ENCODE data around the gene TSEN2. TPM values are rescaled to one million over a fixed set of nuclear protein-coding genes. Genes with fewer than 3 reads are reported as not detected.

TSEN2 gene
- total RNA-seq, 2 donors from 2014 or later = 16.6 to 18.2 TPM

- H3K36me3 ChIP-seq (ENCODE audit: control insufficient read depth, insufficient read depth, low read length) = peaks cover 34% of the 10 kb centered on the region
- peaks cover 6% of the 10 kb centered on the region for H3K4me1 Mint-ChIP-seq
- WGBS, 2 experiments (ENCODE audit: insufficient coverage in 1 of 2, insufficient read length in 1 of 2) = 94 to 98% methylated on average over 18 of the region's 18 CpGs
- TF ChIP-seq, protein P1, sequence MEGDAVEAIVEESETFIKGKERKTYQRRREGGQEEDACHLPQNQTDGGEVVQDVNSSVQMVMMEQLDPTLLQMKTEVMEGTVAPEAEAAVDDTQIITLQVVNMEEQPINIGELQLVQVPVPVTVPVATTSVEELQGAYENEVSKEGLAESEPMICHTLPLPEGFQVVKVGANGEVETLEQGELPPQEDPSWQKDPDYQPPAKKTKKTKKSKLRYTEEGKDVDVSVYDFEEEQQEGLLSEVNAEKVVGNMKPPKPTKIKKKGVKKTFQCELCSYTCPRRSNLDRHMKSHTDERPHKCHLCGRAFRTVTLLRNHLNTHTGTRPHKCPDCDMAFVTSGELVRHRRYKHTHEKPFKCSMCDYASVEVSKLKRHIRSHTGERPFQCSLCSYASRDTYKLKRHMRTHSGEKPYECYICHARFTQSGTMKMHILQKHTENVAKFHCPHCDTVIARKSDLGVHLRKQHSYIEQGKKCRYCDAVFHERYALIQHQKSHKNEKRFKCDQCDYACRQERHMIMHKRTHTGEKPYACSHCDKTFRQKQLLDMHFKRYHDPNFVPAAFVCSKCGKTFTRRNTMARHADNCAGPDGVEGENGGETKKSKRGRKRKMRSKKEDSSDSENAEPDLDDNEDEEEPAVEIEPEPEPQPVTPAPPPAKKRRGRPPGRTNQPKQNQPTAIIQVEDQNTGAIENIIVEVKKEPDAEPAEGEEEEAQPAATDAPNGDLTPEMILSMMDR (conservative IDR thresholded peaks at IDR 0.05) = no peak
- H3K9ac ChIP-seq (ENCODE audit: extremely low read depth, low read length, poor library complexity, severe bottlenecking) = no peak overlapping the region
- H3K4me1 ChIP-seq (ENCODE audit: control insufficient read depth, insufficient read depth, low read length) = peaks cover 4% of the 10 kb centered on the region
- H3K27me3 ChIP-seq (ENCODE audit: control insufficient read depth, insufficient read depth, low read length, poor library complexity, severe bottlenecking) = no peaks in the 10 kb centered on the region
- no peak overlapping the region for H3K4me3 ChIP-seq (ENCODE audit: low read length)
- no peak overlapping the region for H3K4me3 Mint-ChIP-seq
- no peaks in the 10 kb centered on the region for H3K9me3 Mint-ChIP-seq
- no peaks in the 10 kb centered on the region for H3K27me3 Mint-ChIP-seq (ENCODE audit: insufficient read depth)
- no peak for DNase-seq
- H3K27ac ChIP-seq (ENCODE audit: low read depth, low read length) = no peak overlapping the region
- peaks cover 51% of the 10 kb centered on the region for H3K36me3 Mint-ChIP-seq (ENCODE audit: low read depth)
- H3K9me3 ChIP-seq (ENCODE audit: control insufficient read depth, low read length) = no peaks in the 10 kb centered on the region
- H3K27ac Mint-ChIP-seq = no peak overlapping the region
Observed at GRCh38 chr3:12503126-12503957, 19.1 kb downstream of the TSEN2 start.

- Histone ChIP-seq H3K27ac (ENCODE audit: low read depth, low read length) (no peak overlapping the region), H3K4me1 (ENCODE audit: control insufficient read depth, insufficient read depth, low read length) (peaks cover 4% of the 10 kb centered on the region), H3K9me3 (ENCODE audit: control insufficient read depth, low read length) (no peaks in the 10 kb centered on the region), H3K36me3 (ENCODE audit: control insufficient read depth, insufficient read depth, low read length) (peaks cover 17% of the 10 kb centered on the region), H3K27me3 (ENCODE audit: control insufficient read depth, insufficient read depth, low read length, poor library complexity, severe bottlenecking) (no peaks in the 10 kb centered on the region), H3K4me3 (ENCODE audit: low read length) (no peak overlapping the region), H3K9ac (ENCODE audit: extremely low read depth, low read length, poor library complexity, severe bottlenecking) (no peak overlapping the region)
- Mint-ChIP-seq H3K9me3 (no peaks in the 10 kb centered on the region), H3K36me3 (ENCODE audit: low read depth) (peaks cover 46% of the 10 kb centered on the region), H3K4me3 (no peak overlapping the region), H3K4me1 (peaks cover 9% of the 10 kb centered on the region), H3K27me3 (ENCODE audit: insufficient read depth) (no peaks in the 10 kb centered on the region), H3K27ac (no peak overlapping the region)
- WGBS, 2 experiments (ENCODE audit: insufficient coverage in 1 of 2, insufficient read length in 1 of 2) = 99 to 100% methylated on average over 3 to 5 of the region's 5 CpGs
- TF ChIP-seq, protein P1 (conservative IDR thresholded peaks at IDR 0.05) = no peak
- DNase-seq = no peak
Observed at GRCh38 chr3:12506201-12506709, 22.0 kb downstream of the TSEN2 start.

- no peak overlapping the region for H3K4me3 Mint-ChIP-seq
- H3K27me3 ChIP-seq (ENCODE audit: control insufficient read depth, insufficient read depth, low read length, poor library complexity, severe bottlenecking) = no peaks in the 10 kb centered on the region
- H3K9ac ChIP-seq (ENCODE audit: extremely low read depth, low read length, poor library complexity, severe bottlenecking) = no peak overlapping the region
- peaks cover 14% of the 10 kb centered on the region for H3K36me3 ChIP-seq (ENCODE audit: control insufficient read depth, insufficient read depth, low read length)
- H3K9me3 Mint-ChIP-seq = no peaks in the 10 kb centered on the region
- no peaks in the 10 kb centered on the region for H3K9me3 ChIP-seq (ENCODE audit: control insufficient read depth, low read length)
- H3K4me3 ChIP-seq (ENCODE audit: low read length) = no peak overlapping the region
- H3K27ac ChIP-seq (ENCODE audit: low read depth, low read length) = peak overlapping the region; percentile 36
- H3K4me1 ChIP-seq (ENCODE audit: control insufficient read depth, insufficient read depth, low read length) = peaks cover 4% of the 10 kb centered on the region
- H3K36me3 Mint-ChIP-seq (ENCODE audit: low read depth) = peaks cover 40% of the 10 kb centered on the region
- no peaks in the 10 kb centered on the region for H3K27me3 Mint-ChIP-seq (ENCODE audit: insufficient read depth)
- TF ChIP-seq, protein P1 (conservative IDR thresholded peaks at IDR 0.05) = no peak
- peaks cover 9% of the 10 kb centered on the region for H3K4me1 Mint-ChIP-seq
- peak; percentile 52 for DNase-seq
- H3K27ac Mint-ChIP-seq = no peak overlapping the region
- 86 to 93% methylated on average over 6 to 8 of the region's 8 CpGs for WGBS, 2 experiments (ENCODE audit: insufficient coverage in 1 of 2, insufficient read length in 1 of 2)
Observed at GRCh38 chr3:12507591-12508281, 23.5 kb downstream of the TSEN2 start.
